D721Med (cell line): ENCODE results near the gene CIB4.

Experiments
- DNase-seq: peaks from one replicate; pipeline ENCODE4 v3.0.0; 2011; ENCODE audit warnings: low spot score; ENCODE audit not compliant: insufficient read length
- FAIRE-seq: peaks from 2 replicates; lab custom pipeline; 2011; peaks lifted over from hg19 to GRCh38; lab: Jason Lieb, UNC
- TF ChIP-seq, protein P1 (sequence below): IDR thresholded peaks from 2 replicates; pipeline ENCODE4 v1.5.1; 2012; ENCODE audit warnings: mild to moderate bottlenecking, control low read depth; ENCODE audit not compliant: insufficient read depth; ENCODE audit errors: missing control alignments

Gene CIB4

DNA sequence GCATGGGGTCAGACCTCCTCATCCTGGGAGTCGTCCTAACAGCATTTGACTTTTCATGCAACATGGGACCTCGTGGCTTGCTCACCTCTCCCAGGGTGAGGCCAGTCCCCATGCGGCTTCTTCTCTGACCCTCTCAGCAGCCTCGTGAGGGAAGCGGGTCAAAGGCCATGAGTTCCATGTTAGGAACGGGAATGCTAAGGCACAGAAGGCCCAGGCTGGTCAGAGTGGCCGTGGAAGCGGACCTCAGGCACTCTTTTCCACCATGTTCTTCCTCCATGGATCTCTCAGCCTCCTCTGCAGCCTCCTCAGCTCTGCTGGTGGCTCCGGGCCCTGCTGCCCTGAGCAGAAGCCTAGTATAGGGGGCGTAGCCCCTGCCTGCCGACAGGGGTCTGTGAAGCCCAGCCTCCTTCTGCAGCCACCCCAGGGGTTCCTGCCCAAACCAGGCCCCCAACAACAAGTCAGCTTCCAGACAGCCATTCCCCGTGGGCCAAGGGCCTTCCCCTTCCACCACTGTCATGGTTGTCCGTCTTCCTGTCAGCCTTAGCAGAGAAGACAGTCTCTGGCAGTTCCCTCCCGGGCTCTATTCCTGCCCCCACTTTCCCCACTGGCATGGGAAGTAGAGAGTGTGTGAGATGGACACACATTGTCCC, 103.2 kb downstream of the CIB4 start:
- FAIRE-seq: no peak
- TF ChIP-seq, protein P1, sequence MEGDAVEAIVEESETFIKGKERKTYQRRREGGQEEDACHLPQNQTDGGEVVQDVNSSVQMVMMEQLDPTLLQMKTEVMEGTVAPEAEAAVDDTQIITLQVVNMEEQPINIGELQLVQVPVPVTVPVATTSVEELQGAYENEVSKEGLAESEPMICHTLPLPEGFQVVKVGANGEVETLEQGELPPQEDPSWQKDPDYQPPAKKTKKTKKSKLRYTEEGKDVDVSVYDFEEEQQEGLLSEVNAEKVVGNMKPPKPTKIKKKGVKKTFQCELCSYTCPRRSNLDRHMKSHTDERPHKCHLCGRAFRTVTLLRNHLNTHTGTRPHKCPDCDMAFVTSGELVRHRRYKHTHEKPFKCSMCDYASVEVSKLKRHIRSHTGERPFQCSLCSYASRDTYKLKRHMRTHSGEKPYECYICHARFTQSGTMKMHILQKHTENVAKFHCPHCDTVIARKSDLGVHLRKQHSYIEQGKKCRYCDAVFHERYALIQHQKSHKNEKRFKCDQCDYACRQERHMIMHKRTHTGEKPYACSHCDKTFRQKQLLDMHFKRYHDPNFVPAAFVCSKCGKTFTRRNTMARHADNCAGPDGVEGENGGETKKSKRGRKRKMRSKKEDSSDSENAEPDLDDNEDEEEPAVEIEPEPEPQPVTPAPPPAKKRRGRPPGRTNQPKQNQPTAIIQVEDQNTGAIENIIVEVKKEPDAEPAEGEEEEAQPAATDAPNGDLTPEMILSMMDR: no peak
- DNase-seq: no peak

DNA sequence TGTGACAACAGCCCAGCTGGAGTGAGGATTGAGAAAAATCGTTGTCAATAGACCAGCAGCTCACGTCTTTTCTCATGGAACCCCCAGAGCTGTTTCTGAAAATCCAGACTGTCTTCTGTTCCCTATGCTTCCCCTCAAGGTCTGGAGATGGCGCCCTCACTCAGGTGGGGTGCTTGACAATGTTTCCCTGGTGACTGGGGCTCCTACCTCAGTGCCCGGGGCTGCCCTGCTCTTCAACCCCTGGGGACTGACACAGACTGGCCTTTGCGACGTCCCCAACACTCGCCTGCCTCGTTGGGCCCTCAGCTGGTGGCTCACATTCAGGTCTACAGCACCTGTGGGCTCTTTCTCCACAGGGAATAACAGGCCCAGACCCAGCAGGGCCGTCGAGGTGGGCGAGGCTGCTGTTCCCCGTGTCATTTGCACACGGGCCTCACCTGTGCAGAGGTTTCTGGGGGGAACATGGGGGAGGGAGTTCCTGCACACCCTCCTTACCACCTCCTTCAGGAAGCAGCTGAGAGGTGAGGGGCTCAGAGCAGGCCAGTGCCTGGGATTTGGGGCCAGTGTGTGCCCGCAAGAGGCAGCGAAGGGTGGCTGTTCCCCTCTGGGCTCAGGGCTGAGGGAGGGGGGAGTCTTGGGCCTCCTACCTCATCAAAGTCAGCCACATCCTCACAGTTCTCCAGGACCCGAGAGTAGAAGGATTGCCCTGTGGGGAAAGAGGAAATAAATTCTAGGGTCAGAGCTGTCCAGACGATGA, 103.9 kb downstream of the CIB4 start:
- DNase-seq: no peak
- TF ChIP-seq, protein P1: no peak

DNA sequence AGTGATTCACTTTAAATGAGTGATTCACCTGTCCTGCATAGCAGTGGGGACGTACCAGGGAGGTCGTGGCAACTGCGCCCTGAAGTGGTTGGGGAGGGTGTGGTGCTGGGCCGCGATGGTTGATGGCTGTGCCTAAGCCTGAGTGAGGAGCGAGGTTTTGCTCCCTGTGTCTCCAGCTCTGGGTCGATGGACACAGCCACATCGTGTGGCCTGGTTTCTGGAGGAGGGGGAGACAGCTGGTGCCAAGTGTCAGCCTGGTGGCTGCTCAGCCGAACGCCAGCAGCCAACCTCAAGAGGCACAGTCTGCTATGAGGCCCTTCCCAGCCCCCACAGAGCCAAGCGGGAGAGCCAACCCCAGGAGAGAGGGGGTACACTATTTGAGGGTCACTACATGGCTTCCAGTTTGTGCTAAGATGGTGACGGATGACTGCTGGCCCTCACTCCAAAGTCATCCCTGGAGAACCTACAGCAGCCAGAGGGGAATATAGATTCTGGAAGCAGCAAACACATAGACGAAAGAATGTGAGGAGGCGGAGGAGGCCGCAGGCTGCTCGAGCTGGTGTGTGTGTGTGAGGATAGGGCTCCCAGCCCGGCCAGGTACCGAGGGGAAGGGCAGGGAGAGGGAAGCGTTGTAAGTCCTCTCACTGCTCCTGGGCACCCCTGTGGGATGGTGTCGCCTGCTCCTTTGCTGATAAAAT, 104.6 kb downstream of the CIB4 start:
- TF ChIP-seq, protein P1: no peak
- FAIRE-seq (no peak), DNase-seq (no peak)

More for the DNA sequence above, 103.9 kb downstream of the CIB4 start:
- no peak for FAIRE-seq

DNA sequence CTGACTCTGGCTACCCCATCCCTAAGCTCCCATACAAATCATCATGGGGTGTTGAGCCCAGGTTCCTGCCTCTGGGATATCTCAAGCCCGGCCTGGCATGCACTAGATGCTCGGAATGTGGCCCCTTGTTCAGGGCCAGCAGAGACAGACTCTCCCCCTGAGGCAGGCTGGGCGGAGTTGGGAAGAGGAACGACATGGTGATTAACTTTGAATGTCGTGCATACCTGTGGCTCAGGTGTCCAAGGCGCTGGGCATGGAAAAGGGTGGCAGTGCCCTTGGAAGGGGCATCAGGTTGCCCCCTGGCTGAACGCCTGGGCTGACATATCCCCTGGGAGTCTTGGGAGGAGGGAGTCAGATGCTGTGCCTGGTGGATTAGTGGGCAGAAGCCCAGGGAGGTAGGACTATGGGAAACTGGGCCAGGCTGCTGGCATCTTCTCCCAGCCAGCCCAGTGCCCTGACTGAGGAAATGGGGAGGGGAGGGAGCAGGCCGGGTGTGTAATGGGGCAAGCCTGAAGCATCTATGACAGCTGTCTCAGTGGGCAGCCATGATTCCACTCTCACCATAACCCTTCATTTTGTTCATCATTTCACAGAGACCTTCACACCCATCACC, 105.4 kb downstream of the CIB4 start:
- DNase-seq: no peak
- TF ChIP-seq, protein P1: no peak
- FAIRE-seq: no peak

DNA sequence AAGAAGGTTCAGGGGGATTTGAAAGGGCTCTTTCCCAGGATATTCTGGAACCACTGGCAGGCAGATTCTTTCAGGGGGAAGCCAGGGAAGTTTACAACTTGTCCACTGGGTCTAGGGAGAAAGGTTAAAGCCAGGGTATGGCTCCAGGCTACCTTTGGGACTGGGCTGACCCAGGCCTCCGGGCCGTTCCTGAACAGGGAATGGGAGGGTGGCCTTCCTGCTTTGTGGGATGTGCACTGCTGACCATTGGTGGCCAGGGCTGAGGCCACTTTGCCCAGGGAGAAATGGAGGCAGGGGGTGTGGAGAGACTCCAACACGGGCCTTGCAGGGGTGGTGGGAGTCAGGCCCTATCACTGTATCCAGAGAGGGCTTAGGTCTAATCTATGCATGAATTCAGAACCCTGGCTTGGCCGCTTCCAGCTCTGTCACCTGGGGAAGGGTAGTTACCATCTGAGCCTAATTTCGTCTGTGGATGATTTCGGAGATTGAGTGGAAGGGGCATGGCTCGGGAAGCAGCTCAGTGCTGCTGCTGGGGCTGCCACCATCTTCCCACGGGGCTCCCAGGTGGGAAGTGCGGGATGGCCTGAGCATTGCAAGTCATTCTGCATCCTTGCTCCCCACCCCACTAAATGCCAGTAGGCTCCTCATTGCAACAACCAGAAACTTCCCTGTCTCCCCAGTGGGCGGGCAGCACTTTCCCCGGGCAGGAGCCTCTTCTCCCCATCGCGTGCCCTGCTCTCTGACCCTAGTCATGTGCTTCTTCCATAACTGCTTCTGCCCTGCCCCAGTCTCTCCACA, 106.1 kb downstream of the CIB4 start:
- FAIRE-seq: no peak
- DNase-seq: no peak
- TF ChIP-seq, protein P1: no peak

DNA sequence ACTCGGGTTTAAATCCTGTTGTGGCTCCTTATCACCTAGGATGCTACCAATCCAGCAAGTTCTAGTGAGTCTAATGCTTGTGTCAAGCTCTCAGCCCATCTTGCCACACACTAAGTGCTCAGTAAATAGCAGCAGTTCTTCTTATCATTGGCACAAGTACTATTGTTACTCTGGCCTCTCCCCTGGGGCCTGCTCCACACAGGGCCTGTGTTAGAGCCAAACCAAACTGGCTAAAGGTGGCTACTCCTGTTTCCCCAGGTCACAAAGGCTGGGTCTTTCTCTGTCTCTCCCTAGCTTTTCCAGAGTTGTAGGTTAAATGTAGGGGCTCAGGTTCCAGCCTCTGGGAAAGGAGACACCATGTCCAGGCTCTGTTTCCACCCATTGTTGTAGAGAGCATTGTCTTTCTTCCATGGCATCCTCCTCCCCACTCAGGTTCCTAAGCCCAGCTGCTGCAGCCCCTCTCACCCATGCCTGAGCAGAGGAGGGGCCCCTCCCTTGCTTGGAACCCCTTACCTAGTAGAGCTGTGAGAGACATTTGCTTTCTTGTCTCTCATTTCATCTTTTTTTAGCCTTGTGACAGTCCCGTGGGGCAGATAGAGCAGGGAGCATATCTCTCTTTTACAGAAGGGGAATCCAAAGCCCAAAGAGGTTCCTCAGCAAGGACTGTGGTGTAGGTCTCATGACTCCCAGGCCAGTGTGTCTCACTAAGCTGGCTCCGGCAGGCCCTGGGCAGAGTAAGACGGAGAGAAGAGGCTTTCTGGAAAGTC, 106.9 kb downstream of the CIB4 start:
- FAIRE-seq (no peak), DNase-seq (no peak)
- TF ChIP-seq, protein P1: no peak
